Activated CD4-positive, alpha-beta T cell treated with anti-CD3 and anti-CD28 coated beads, Interleukin-2, amount 10 ng/mL, durations not matched to agents 24 days and 14 days (primary cell): ENCODE measurements around the gene DEGS2. TPM values are rescaled to one million over a fixed set of nuclear protein-coding genes. Genes with fewer than 3 reads are reported as not detected.
"Not testable (repeated sequence)": the region's sequence is repeated elsewhere in the genome, so short reads cannot be mapped to it uniquely, and the experiment has no call there.

Experiments used
- DNase-seq: peaks from one replicate; pipeline ENCODE4 v3.0.0; 2022
- H3K27ac Mint-ChIP-seq: one replicate; pipeline ENCODE4 v1.8.0; 2022; ENCODE audit warnings: mild to moderate bottlenecking, mixed read lengths
- H3K27me3 Mint-ChIP-seq: one replicate; pipeline ENCODE4 v1.8.0; 2022; ENCODE audit warnings: mixed read lengths
- H3K36me3 Mint-ChIP-seq: one replicate; pipeline ENCODE4 v1.8.0; 2022; ENCODE audit warnings: low read depth, mild to moderate bottlenecking, mixed read lengths
- H3K4me1 Mint-ChIP-seq: one replicate; pipeline ENCODE4 v1.8.0; 2021; ENCODE audit warnings: mixed read lengths
- H3K4me3 Mint-ChIP-seq: one replicate; pipeline ENCODE4 v1.8.0; 2022; ENCODE audit warnings: mild to moderate bottlenecking, moderate library complexity, mixed read lengths
- H3K9me3 Mint-ChIP-seq: one replicate; pipeline ENCODE4 v1.8.0; 2021; ENCODE audit warnings: mixed read lengths
- intact Hi-C: fragments of 100-400 bp; cut with micrococcal nuclease; formaldehyde crosslinking; loops from one replicate; pipeline ENCODE4 v1.15.1; 2023
- total RNA-seq: library from RNA; stranded (reverse); gene quantifications from 2 replicates; pipeline ENCODE4 v1.2.3, GENCODE V29; 2022

Gene DEGS2
- total RNA-seq, 1 donor from 2014 or later = 0.35 TPM

GRCh38 chr14:100165831-100166440 lies 6.5 kb upstream of the DEGS2 start:
- Mint-ChIP-seq H3K9me3 (no peaks in the 10 kb centered on the region), H3K36me3 (no peaks in the 10 kb centered on the region), H3K27ac (no peak overlapping the region), H3K4me3 (peak overlapping the region; percentile 71), H3K4me1 (peaks cover 6% of the 10 kb centered on the region), H3K27me3 (peaks cover 26% of the 10 kb centered on the region)
- DNase-seq = no peak
- intact Hi-C loops = no loop called here

GRCh38 chr14:100165376-100165775 lies 5.9 kb upstream of the DEGS2 start:
- Mint-ChIP-seq H3K36me3 (no peaks in the 10 kb centered on the region), H3K4me3 (no peak overlapping the region), H3K9me3 (no peaks in the 10 kb centered on the region), H3K27me3 (peaks cover 26% of the 10 kb centered on the region), H3K27ac (no peak overlapping the region), H3K4me1 (peaks cover 6% of the 10 kb centered on the region)
- intact Hi-C loops = no loop called here
- no peak for DNase-seq

- Mint-ChIP-seq H3K36me3 (no peaks in the 10 kb centered on the region), H3K4me1 (no peaks in the 10 kb centered on the region), H3K27ac (no peak overlapping the region), H3K9me3 (no peaks in the 10 kb centered on the region), H3K27me3 (peaks cover 41% of the 10 kb centered on the region), H3K4me3 (no peak overlapping the region)
- intact Hi-C loops = no loop called here
- DNase-seq = no peak
Measured at GRCh38 chr14:100160534-100160916, 1.1 kb upstream of the DEGS2 start.

- Mint-ChIP-seq H3K9me3 (peaks cover 2% of the 10 kb centered on the region), H3K4me3 (peak overlapping the region; percentile 54), H3K27ac (no peak overlapping the region)
Measured at GRCh38 chr14:100159865-100160533, 554 bp upstream of the DEGS2 start.

GRCh38 chr14:100158566-100159093 lies 815 bp downstream of the DEGS2 start:
- intact Hi-C loops = loop anchor here (2.0 kb wide), 1 partner anchor 56 kb away; no protein-coding TSS in a partner anchor
- H3K27ac Mint-ChIP-seq = no peak overlapping the region
- no peaks in the 10 kb centered on the region for H3K4me1 Mint-ChIP-seq
- peaks cover 34% of the 10 kb centered on the region for H3K27me3 Mint-ChIP-seq
- no peaks in the 10 kb centered on the region for H3K36me3 Mint-ChIP-seq
- peaks cover 4% of the 10 kb centered on the region for H3K9me3 Mint-ChIP-seq
- DNase-seq = no peak
- H3K4me3 Mint-ChIP-seq = peak overlapping the region; percentile 64

More at GRCh38 chr14:100159865-100160533, 554 bp upstream of the DEGS2 start:
- Mint-ChIP-seq H3K4me1 (no peaks in the 10 kb centered on the region), H3K36me3 (no peaks in the 10 kb centered on the region), H3K27me3 (peaks cover 36% of the 10 kb centered on the region)
- intact Hi-C loops = loop anchor here (2.0 kb wide), 1 partner anchor 55 kb away; no protein-coding TSS in a partner anchor
- DNase-seq = no peak

GRCh38 chr14:100157548-100158232 lies 1.8 kb downstream of the DEGS2 start:
- intact Hi-C loops = loop anchor here (2.0 kb wide), 1 partner anchor 57 kb away; no protein-coding TSS in a partner anchor

GRCh38 chr14:100156776-100157175 lies 2.7 kb downstream of the DEGS2 start:
- H3K36me3 Mint-ChIP-seq = no peaks in the 10 kb centered on the region
- intact Hi-C loops = no loop called here
- no peak overlapping the region for H3K4me3 Mint-ChIP-seq
- peaks cover 4% of the 10 kb centered on the region for H3K9me3 Mint-ChIP-seq
- H3K4me1 Mint-ChIP-seq = no peaks in the 10 kb centered on the region
- no peak overlapping the region for H3K27ac Mint-ChIP-seq
- no peak for DNase-seq
- H3K27me3 Mint-ChIP-seq = peaks cover 31% of the 10 kb centered on the region

More at GRCh38 chr14:100157548-100158232, 1.8 kb downstream of the DEGS2 start:
- not testable (repeated sequence) for DNase-seq, H3K4me1 Mint-ChIP-seq, H3K27ac Mint-ChIP-seq, H3K9me3 Mint-ChIP-seq, H3K4me3 Mint-ChIP-seq, H3K36me3 Mint-ChIP-seq
- peaks cover 32% of the 10 kb centered on the region for H3K27me3 Mint-ChIP-seq

GRCh38 chr14:100155756-100156616 lies 3.5 kb downstream of the DEGS2 start:
- no peak overlapping the region for H3K27ac Mint-ChIP-seq
- no peaks in the 10 kb centered on the region for H3K36me3 Mint-ChIP-seq

GRCh38 chr14:100155049-100155621 lies 4.3 kb downstream of the DEGS2 start:
- Mint-ChIP-seq H3K9me3 (peaks cover 4% of the 10 kb centered on the region), H3K27me3 (peaks cover 22% of the 10 kb centered on the region), H3K4me3 (no peak overlapping the region), H3K27ac (no peak overlapping the region), H3K4me1 (no peaks in the 10 kb centered on the region), H3K36me3 (no peaks in the 10 kb centered on the region)
- DNase-seq = peak; percentile 78
- intact Hi-C loops = no loop called here

More at GRCh38 chr14:100155756-100156616, 3.5 kb downstream of the DEGS2 start:
- no peak for DNase-seq
- Mint-ChIP-seq H3K9me3 (peaks cover 4% of the 10 kb centered on the region), H3K4me3 (no peak overlapping the region), H3K4me1 (no peaks in the 10 kb centered on the region), H3K27me3 (peaks cover 29% of the 10 kb centered on the region)
- intact Hi-C loops = no loop called here

GRCh38 chr14:100153560-100153959 lies 5.9 kb downstream of the DEGS2 start:
- no peaks in the 10 kb centered on the region for H3K36me3 Mint-ChIP-seq
- H3K9me3 Mint-ChIP-seq = peaks cover 4% of the 10 kb centered on the region
- intact Hi-C loops = no loop called here
- no peaks in the 10 kb centered on the region for H3K4me1 Mint-ChIP-seq
- H3K27me3 Mint-ChIP-seq = peaks cover 16% of the 10 kb centered on the region
- no peak overlapping the region for H3K27ac Mint-ChIP-seq
- no peak for DNase-seq
- no peak overlapping the region for H3K4me3 Mint-ChIP-seq

GRCh38 chr14:100152091-100152490 lies 7.4 kb downstream of the DEGS2 start:
- no peak for DNase-seq
- Mint-ChIP-seq H3K4me3 (no peak overlapping the region), H3K36me3 (peaks cover 1% of the 10 kb centered on the region), H3K9me3 (peaks cover 4% of the 10 kb centered on the region), H3K4me1 (peaks cover 3% of the 10 kb centered on the region), H3K27me3 (peaks cover 4% of the 10 kb centered on the region), H3K27ac (no peak overlapping the region)
- intact Hi-C loops = no loop called here

- peaks cover 4% of the 10 kb centered on the region for H3K9me3 Mint-ChIP-seq
- intact Hi-C loops = no loop called here
- no peak for DNase-seq
- peaks cover 3% of the 10 kb centered on the region for H3K4me1 Mint-ChIP-seq
- H3K36me3 Mint-ChIP-seq = peaks cover 1% of the 10 kb centered on the region
- H3K4me3 Mint-ChIP-seq = no peak overlapping the region
- H3K27me3 Mint-ChIP-seq = no peaks in the 10 kb centered on the region
- peak overlapping the region; percentile 41 for H3K27ac Mint-ChIP-seq
Measured at GRCh38 chr14:100150932-100151587, 8.4 kb downstream of the DEGS2 start.
